SK-N-SH treated with all-trans-retinoic acid at 6 μM for 48 hours (cell line): ENCODE data around the gene PTBP3.

ENCODE experiments used
- ATAC-seq: fragments of 200-7000 bp; cut with Tn5 transposase; 3 replicates; pipeline ENCODE4 v1.9.1; 2020; ENCODE audit warnings: mild to moderate bottlenecking, moderate library complexity
- ARNTL ChIP-seq: fragments of 450-650 bp; formaldehyde crosslinking; IDR thresholded peaks from 2 replicates; pipeline ENCODE4 v1.5.0; 2020; ENCODE audit warnings: low read depth, mild to moderate bottlenecking, moderate library complexity, borderline replicate concordance
- BACH2 ChIP-seq: fragments of 250-450 bp; sonication (Bioruptor Pico); IDR thresholded peaks from 2 replicates; pipeline ENCODE4 v1.9.0; 2021; ENCODE audit warnings: mild to moderate bottlenecking, borderline replicate concordance
- CSDC2 ChIP-seq: fragments of 250-450 bp; sonication (Bioruptor Pico); IDR thresholded peaks from 2 replicates; pipeline ENCODE4 v1.5.0; 2020; ENCODE audit warnings: mild to moderate bottlenecking, moderate library complexity
- ESRRG ChIP-seq: fragments of 250-450 bp; sonication (Bioruptor Pico); IDR thresholded peaks from 2 replicates; pipeline ENCODE4 v1.6.1; 2021; ENCODE audit warnings: mild to moderate bottlenecking
- GLIS3 ChIP-seq: fragments of 250-450 bp; sonication (Bioruptor Pico); IDR thresholded peaks from 2 replicates; pipeline ENCODE4 v1.5.0; 2020; ENCODE audit warnings: mild to moderate bottlenecking, moderate library complexity
- ISL1 ChIP-seq: fragments of 250-450 bp; sonication (Bioruptor Pico); IDR thresholded peaks from 2 replicates; pipeline ENCODE4 v2.1.2; 2022; ENCODE audit warnings: mild to moderate bottlenecking, moderate library complexity
- OSR1 ChIP-seq: fragments of 250-450 bp; sonication (Bioruptor Pico); IDR thresholded peaks from 2 replicates; pipeline ENCODE4 v1.8.0; 2022; ENCODE audit warnings: moderate library complexity, mild to moderate bottlenecking, inconsistent platforms
- PPARA ChIP-seq: fragments of 250-450 bp; sonication (Bioruptor Pico); IDR thresholded peaks from 2 replicates; pipeline ENCODE4 v1.5.0; 2020; ENCODE audit warnings: mild to moderate bottlenecking, borderline replicate concordance
- RARB ChIP-seq: fragments of 250-450 bp; sonication (Bioruptor Pico); IDR thresholded peaks from 2 replicates; pipeline ENCODE4 v1.8.0; 2021; ENCODE audit warnings: mild to moderate bottlenecking, moderate library complexity
- SNAI2 ChIP-seq: fragments of 250-450 bp; sonication (Bioruptor Pico); IDR thresholded peaks from 2 replicates; pipeline ENCODE4 v1.5.0; 2020; ENCODE audit warnings: mild to moderate bottlenecking, moderate library complexity
- TCF4 ChIP-seq: fragments of 250-450 bp; sonication (Bioruptor Pico); IDR thresholded peaks from 2 replicates; pipeline ENCODE4 v1.8.0; 2021; ENCODE audit warnings: mild to moderate bottlenecking, moderate library complexity, borderline replicate concordance
- ZC3H10 ChIP-seq: fragments of 250-450 bp; sonication (Bioruptor Pico); IDR thresholded peaks from 2 replicates; pipeline ENCODE4 v1.5.1; 2021; ENCODE audit warnings: mild to moderate bottlenecking, moderate library complexity
- ZFP3 ChIP-seq: fragments of 250-450 bp; sonication (Bioruptor Pico); IDR thresholded peaks from 2 replicates; pipeline ENCODE4 v1.5.0; 2020; ENCODE audit warnings: mild to moderate bottlenecking, moderate library complexity
- ZFP30 ChIP-seq: fragments of 450-650 bp; formaldehyde crosslinking; IDR thresholded peaks from 2 replicates; pipeline ENCODE4 v1.5.0; 2022; ENCODE audit warnings: mild to moderate bottlenecking, moderate library complexity
- ZNF565 ChIP-seq: fragments of 450-650 bp; formaldehyde crosslinking; conservative IDR thresholded peaks from 2 replicates; pipeline ENCODE4 v1.5.0; 2020; ENCODE audit warnings: low read depth, mild to moderate bottlenecking, moderate library complexity
- ZNF70 ChIP-seq: fragments of 450-650 bp; formaldehyde crosslinking; IDR thresholded peaks from 2 replicates; pipeline ENCODE4 v1.5.0; 2020; ENCODE audit warnings: mild to moderate bottlenecking, moderate library complexity
- ZNF8 ChIP-seq: fragments of 450-650 bp; formaldehyde crosslinking; IDR thresholded peaks from 2 replicates; pipeline ENCODE4 v1.5.0; 2020; ENCODE audit warnings: mild to moderate bottlenecking, moderate library complexity
- TF ChIP-seq, protein P1 (sequence below): fragments of 250-450 bp; sonication (Bioruptor Pico); IDR thresholded peaks from 2 replicates; pipeline ENCODE4 v1.5.1; 2020; ENCODE audit warnings: low read depth, mild to moderate bottlenecking, moderate library complexity
- TF ChIP-seq, protein P2 (sequence below): fragments of 250-450 bp; sonication (Bioruptor Pico); IDR thresholded peaks from 2 replicates; pipeline ENCODE4 v1.5.0; 2020; ENCODE audit warnings: mild to moderate bottlenecking, moderate library complexity
- TF ChIP-seq, protein P3 (sequence below): fragments of 250-450 bp; sonication (Bioruptor Pico); IDR thresholded peaks from 2 replicates; pipeline ENCODE4 v1.8.0; 2021; ENCODE audit warnings: low read depth, mild to moderate bottlenecking, moderate library complexity, borderline replicate concordance
- TF ChIP-seq, protein P4 (sequence below): fragments of 250-450 bp; sonication (Bioruptor Pico); IDR thresholded peaks from 2 replicates; pipeline ENCODE4 v1.5.1; 2021; ENCODE audit warnings: mild to moderate bottlenecking, moderate library complexity

Gene PTBP3

DNA sequence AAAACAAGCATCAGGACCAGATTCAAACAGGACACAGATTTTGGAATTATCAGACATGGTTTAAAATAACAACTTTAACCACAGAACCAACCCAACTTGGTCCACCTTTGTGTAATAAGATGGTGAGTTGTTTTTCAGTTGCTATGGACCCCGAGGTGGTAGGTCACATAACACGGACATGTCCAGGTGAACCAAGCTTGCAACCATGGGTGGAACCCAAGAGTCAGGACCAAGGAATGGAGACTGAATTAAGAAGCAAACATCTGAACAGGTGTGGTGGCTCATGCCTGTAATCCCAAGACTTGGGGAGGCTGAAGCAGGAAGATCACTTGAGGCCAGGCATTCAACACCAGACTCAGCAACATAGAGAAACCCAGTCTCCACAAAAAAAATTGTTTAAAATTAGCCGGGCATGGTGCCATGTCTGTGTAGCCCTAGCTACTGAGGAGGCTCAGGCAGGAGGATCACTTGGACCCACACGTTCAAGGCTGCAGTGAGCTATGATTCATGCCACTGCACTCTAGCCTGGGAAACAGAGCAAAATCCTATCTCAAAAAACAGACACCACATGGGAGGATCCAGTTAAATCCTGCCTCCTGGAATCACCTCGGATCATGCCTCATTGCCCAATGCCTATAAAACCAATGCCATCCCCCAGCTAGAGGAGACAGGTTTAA is 10.6 kb downstream of the PTBP3 start:
- TF ChIP-seq PPARA (CRISPR knock-in tag) (no peak), OSR1 (CRISPR knock-in tag) (no peak), ESRRG (CRISPR knock-in tag) (no peak), RARB (no peak), ZFP30 (CRISPR knock-in tag) (no peak), ISL1 (CRISPR knock-in tag) (no peak), BACH2 (CRISPR knock-in tag) (no peak), ARNTL (CRISPR knock-in tag) (no peak), ZNF70 (no peak), GLIS3 (CRISPR knock-in tag) (no peak), ZC3H10 (CRISPR knock-in tag) (no peak), ZFP3 (CRISPR knock-in tag) (no peak), ZNF565 (CRISPR knock-in tag) (no peak)
- TF ChIP-seq, protein P1, sequence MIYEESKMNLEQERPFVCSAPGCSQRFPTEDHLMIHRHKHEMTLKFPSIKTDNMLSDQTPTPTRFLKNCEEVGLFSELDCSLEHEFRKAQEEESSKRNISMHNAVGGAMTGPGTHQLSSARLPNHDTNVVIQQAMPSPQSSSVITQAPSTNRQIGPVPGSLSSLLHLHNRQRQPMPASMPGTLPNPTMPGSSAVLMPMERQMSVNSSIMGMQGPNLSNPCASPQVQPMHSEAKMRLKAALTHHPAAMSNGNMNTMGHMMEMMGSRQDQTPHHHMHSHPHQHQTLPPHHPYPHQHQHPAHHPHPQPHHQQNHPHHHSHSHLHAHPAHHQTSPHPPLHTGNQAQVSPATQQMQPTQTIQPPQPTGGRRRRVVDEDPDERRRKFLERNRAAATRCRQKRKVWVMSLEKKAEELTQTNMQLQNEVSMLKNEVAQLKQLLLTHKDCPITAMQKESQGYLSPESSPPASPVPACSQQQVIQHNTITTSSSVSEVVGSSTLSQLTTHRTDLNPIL (CRISPR knock-in tag) = no peak
- TF ChIP-seq, protein P2, sequence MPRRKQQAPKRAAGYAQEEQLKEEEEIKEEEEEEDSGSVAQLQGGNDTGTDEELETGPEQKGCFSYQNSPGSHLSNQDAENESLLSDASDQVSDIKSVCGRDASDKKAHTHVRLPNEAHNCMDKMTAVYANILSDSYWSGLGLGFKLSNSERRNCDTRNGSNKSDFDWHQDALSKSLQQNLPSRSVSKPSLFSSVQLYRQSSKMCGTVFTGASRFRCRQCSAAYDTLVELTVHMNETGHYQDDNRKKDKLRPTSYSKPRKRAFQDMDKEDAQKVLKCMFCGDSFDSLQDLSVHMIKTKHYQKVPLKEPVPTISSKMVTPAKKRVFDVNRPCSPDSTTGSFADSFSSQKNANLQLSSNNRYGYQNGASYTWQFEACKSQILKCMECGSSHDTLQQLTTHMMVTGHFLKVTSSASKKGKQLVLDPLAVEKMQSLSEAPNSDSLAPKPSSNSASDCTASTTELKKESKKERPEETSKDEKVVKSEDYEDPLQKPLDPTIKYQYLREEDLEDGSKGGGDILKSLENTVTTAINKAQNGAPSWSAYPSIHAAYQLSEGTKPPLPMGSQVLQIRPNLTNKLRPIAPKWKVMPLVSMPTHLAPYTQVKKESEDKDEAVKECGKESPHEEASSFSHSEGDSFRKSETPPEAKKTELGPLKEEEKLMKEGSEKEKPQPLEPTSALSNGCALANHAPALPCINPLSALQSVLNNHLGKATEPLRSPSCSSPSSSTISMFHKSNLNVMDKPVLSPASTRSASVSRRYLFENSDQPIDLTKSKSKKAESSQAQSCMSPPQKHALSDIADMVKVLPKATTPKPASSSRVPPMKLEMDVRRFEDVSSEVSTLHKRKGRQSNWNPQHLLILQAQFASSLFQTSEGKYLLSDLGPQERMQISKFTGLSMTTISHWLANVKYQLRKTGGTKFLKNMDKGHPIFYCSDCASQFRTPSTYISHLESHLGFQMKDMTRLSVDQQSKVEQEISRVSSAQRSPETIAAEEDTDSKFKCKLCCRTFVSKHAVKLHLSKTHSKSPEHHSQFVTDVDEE (CRISPR knock-in tag) = no peak
- TF ChIP-seq, protein P3, sequence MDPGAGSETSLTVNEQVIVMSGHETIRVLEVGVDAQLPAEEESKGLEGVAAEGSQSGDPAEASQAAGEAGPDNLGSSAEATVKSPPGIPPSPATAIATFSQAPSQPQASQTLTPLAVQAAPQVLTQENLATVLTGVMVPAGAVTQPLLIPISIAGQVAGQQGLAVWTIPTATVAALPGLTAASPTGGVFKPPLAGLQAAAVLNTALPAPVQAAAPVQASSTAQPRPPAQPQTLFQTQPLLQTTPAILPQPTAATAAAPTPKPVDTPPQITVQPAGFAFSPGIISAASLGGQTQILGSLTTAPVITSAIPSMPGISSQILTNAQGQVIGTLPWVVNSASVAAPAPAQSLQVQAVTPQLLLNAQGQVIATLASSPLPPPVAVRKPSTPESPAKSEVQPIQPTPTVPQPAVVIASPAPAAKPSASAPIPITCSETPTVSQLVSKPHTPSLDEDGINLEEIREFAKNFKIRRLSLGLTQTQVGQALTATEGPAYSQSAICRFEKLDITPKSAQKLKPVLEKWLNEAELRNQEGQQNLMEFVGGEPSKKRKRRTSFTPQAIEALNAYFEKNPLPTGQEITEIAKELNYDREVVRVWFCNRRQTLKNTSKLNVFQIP (CRISPR knock-in tag) = no peak
- TF ChIP-seq, protein P4, sequence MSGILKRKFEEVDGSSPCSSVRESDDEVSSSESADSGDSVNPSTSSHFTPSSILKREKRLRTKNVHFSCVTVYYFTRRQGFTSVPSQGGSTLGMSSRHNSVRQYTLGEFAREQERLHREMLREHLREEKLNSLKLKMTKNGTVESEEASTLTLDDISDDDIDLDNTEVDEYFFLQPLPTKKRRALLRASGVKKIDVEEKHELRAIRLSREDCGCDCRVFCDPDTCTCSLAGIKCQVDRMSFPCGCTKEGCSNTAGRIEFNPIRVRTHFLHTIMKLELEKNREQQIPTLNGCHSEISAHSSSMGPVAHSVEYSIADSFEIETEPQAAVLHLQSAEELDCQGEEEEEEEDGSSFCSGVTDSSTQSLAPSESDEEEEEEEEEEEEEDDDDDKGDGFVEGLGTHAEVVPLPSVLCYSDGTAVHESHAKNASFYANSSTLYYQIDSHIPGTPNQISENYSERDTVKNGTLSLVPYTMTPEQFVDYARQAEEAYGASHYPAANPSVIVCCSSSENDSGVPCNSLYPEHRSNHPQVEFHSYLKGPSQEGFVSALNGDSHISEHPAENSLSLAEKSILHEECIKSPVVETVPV = no peak
- no peak for ATAC-seq

DNA sequence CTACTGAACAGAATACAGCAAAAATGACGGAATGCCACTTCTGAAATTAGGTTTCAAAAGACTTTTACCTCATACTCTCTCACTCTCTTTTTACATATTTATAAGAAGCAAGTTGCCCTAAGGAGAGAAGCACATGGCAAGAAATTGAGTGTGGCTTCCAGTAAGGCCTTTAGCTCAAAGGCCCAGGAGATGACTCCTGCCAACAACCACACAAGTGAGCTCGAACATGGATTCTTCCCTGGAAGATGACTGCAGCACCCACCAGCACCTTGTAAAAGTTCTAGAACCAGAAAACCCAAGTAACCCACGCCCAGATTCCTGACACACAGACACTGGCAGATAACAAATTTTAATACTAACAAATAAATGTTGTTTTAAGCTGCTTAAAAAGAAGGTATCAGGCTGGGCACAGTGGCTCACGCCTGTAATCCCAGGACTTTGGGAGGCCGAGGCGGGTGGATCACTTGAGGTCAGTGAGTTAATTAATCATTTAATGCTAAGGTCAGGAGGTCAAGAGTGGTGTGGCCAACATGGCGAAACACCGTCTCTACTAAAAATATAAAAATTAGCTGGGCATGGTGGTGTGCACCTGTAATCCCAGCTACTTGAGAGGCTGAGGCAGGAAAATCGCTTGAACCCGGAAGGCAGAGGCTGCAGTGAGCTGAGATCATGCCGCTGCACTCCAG is 17.0 kb downstream of the PTBP3 start:
- TF ChIP-seq, protein P4 = no peak
- TF ChIP-seq CSDC2 (CRISPR knock-in tag) (no peak), PPARA (CRISPR knock-in tag) (no peak), ZNF8 (CRISPR knock-in tag) (no peak), BACH2 (CRISPR knock-in tag) (no peak), GLIS3 (CRISPR knock-in tag) (no peak), SNAI2 (CRISPR knock-in tag) (no peak), RARB (no peak), ISL1 (CRISPR knock-in tag) (no peak), ZFP3 (CRISPR knock-in tag) (no peak), OSR1 (CRISPR knock-in tag) (no peak), TCF4 (no peak), ZFP30 (CRISPR knock-in tag) (no peak), ESRRG (CRISPR knock-in tag) (no peak)
- TF ChIP-seq, protein P3 (CRISPR knock-in tag) = no peak
- no peak for ATAC-seq
